ENCODE data around the gene DLEC1.

DNA sequence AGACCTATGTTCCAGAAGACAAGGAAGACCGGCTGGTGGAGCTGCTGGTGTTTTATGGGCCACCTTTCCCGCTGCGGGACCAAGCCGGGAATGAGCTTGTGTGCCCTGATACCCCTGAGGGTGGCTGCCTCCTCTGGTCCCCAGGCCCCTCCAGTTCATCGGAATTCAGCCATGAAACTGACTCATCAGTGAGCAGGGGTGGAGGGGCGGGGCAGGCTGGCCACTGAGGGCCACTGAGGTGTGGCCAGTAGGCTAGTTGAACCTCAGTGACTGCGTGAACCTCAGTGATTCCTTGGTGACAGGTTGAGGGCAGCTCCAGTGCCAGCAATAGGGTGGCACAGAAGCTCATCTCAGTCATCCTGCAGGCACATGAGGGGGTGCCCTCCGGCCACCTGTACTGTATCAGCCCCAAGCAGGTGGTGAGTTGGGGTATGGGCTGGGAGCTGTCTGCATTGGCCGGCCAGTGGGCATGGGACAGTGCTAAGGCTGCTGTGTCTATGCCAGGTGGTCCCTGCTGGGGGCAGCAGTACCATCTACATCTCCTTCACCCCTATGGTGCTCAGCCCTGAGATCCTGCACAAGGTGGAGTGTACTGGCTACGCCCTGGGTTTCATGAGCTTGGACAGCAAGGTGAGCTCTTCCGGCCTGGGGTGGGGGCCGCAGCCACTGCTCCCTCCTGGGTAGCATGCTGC lies 77.6 kb downstream of the DLEC1 start:
- TF ChIP-seq POLR2AphosphoS5 (IDR thresholded peaks at IDR 0.05; ENCODE audit: low read depth, low read length) (no peak), SPI1 (IDR thresholded peaks at IDR 0.05; ENCODE audit: low read depth, low read length) (no peak), POLR2A (IDR thresholded peaks at IDR 0.05; ENCODE audit: low read depth, low read length) (no peak), TAF1 (IDR thresholded peaks at IDR 0.05; ENCODE audit: low read depth, low read length) (no peak), PAX5 (IDR thresholded peaks at IDR 0.05; ENCODE audit: insufficient read depth, low read length, severe bottlenecking) (no peak)
